SK-N-SH treated with all-trans-retinoic acid at 6 μM for 48 hours (cell line): ENCODE data around the gene TM9SF2.

Experiments
- ATAC-seq: fragments of 200-7000 bp; cut with Tn5 transposase; 3 replicates; pipeline ENCODE4 v1.9.1; 2020; ENCODE audit warnings: mild to moderate bottlenecking, moderate library complexity
- ARNTL ChIP-seq: fragments of 450-650 bp; formaldehyde crosslinking; IDR thresholded peaks from 2 replicates; pipeline ENCODE4 v1.5.0; 2020; ENCODE audit warnings: low read depth, mild to moderate bottlenecking, moderate library complexity, borderline replicate concordance
- CSDC2 ChIP-seq: fragments of 250-450 bp; sonication (Bioruptor Pico); IDR thresholded peaks from 2 replicates; pipeline ENCODE4 v1.5.0; 2020; ENCODE audit warnings: mild to moderate bottlenecking, moderate library complexity
- CSRNP3 ChIP-seq: fragments of 250-450 bp; sonication (Bioruptor Pico); IDR thresholded peaks from 2 replicates; pipeline ENCODE4 v1.5.1; 2021; ENCODE audit warnings: mild to moderate bottlenecking, moderate library complexity
- ESRRG ChIP-seq: fragments of 250-450 bp; sonication (Bioruptor Pico); IDR thresholded peaks from 2 replicates; pipeline ENCODE4 v1.6.1; 2021; ENCODE audit warnings: mild to moderate bottlenecking
- GLIS3 ChIP-seq: fragments of 250-450 bp; sonication (Bioruptor Pico); IDR thresholded peaks from 2 replicates; pipeline ENCODE4 v1.5.0; 2020; ENCODE audit warnings: mild to moderate bottlenecking, moderate library complexity
- ISL1 ChIP-seq: fragments of 250-450 bp; sonication (Bioruptor Pico); IDR thresholded peaks from 2 replicates; pipeline ENCODE4 v2.1.2; 2022; ENCODE audit warnings: mild to moderate bottlenecking, moderate library complexity
- OSR1 ChIP-seq: fragments of 250-450 bp; sonication (Bioruptor Pico); IDR thresholded peaks from 2 replicates; pipeline ENCODE4 v1.8.0; 2022; ENCODE audit warnings: moderate library complexity, mild to moderate bottlenecking, inconsistent platforms
- PATZ1 ChIP-seq: fragments of 250-450 bp; sonication (Bioruptor Pico); IDR thresholded peaks from 2 replicates; pipeline ENCODE4 v1.8.0; 2020; ENCODE audit warnings: mild to moderate bottlenecking, moderate library complexity, borderline replicate concordance
- POU6F1 ChIP-seq: fragments of 250-450 bp; sonication (Bioruptor Pico); IDR thresholded peaks from 2 replicates; pipeline ENCODE4 v1.8.0; 2021; ENCODE audit warnings: low read depth, mild to moderate bottlenecking, moderate library complexity, borderline replicate concordance
- PPARA ChIP-seq: fragments of 250-450 bp; sonication (Bioruptor Pico); IDR thresholded peaks from 2 replicates; pipeline ENCODE4 v1.5.0; 2020; ENCODE audit warnings: mild to moderate bottlenecking, borderline replicate concordance
- RARB ChIP-seq: fragments of 250-450 bp; sonication (Bioruptor Pico); IDR thresholded peaks from 2 replicates; pipeline ENCODE4 v1.8.0; 2021; ENCODE audit warnings: mild to moderate bottlenecking, moderate library complexity
- SNAI2 ChIP-seq: fragments of 250-450 bp; sonication (Bioruptor Pico); IDR thresholded peaks from 2 replicates; pipeline ENCODE4 v1.5.0; 2020; ENCODE audit warnings: mild to moderate bottlenecking, moderate library complexity
- TCF4 ChIP-seq: fragments of 250-450 bp; sonication (Bioruptor Pico); IDR thresholded peaks from 2 replicates; pipeline ENCODE4 v1.8.0; 2021; ENCODE audit warnings: mild to moderate bottlenecking, moderate library complexity, borderline replicate concordance
- TOX ChIP-seq: fragments of 250-450 bp; sonication (Bioruptor Pico); IDR thresholded peaks from 2 replicates; pipeline ENCODE4 v1.8.0; 2021; ENCODE audit warnings: mild to moderate bottlenecking, moderate library complexity, borderline replicate concordance
- ZC3H10 ChIP-seq: fragments of 250-450 bp; sonication (Bioruptor Pico); IDR thresholded peaks from 2 replicates; pipeline ENCODE4 v1.5.1; 2021; ENCODE audit warnings: mild to moderate bottlenecking, moderate library complexity
- ZFP3 ChIP-seq: fragments of 250-450 bp; sonication (Bioruptor Pico); IDR thresholded peaks from 2 replicates; pipeline ENCODE4 v1.5.0; 2020; ENCODE audit warnings: mild to moderate bottlenecking, moderate library complexity
- ZFP30 ChIP-seq: fragments of 450-650 bp; formaldehyde crosslinking; IDR thresholded peaks from 2 replicates; pipeline ENCODE4 v1.5.0; 2022; ENCODE audit warnings: mild to moderate bottlenecking, moderate library complexity
- ZNF70 ChIP-seq: fragments of 450-650 bp; formaldehyde crosslinking; IDR thresholded peaks from 2 replicates; pipeline ENCODE4 v1.5.0; 2020; ENCODE audit warnings: mild to moderate bottlenecking, moderate library complexity
- ZNF8 ChIP-seq: fragments of 450-650 bp; formaldehyde crosslinking; IDR thresholded peaks from 2 replicates; pipeline ENCODE4 v1.5.0; 2020; ENCODE audit warnings: mild to moderate bottlenecking, moderate library complexity
- TF ChIP-seq, protein P1 (sequence below): fragments of 250-450 bp; sonication (Bioruptor Pico); IDR thresholded peaks from 2 replicates; pipeline ENCODE4 v1.5.0; 2020; ENCODE audit warnings: mild to moderate bottlenecking, moderate library complexity
- TF ChIP-seq, protein P2 (sequence below): fragments of 250-450 bp; sonication (Bioruptor Pico); IDR thresholded peaks from 2 replicates; pipeline ENCODE4 v1.5.1; 2020; ENCODE audit warnings: low read depth, mild to moderate bottlenecking, moderate library complexity

TM9SF2 gene

DNA sequence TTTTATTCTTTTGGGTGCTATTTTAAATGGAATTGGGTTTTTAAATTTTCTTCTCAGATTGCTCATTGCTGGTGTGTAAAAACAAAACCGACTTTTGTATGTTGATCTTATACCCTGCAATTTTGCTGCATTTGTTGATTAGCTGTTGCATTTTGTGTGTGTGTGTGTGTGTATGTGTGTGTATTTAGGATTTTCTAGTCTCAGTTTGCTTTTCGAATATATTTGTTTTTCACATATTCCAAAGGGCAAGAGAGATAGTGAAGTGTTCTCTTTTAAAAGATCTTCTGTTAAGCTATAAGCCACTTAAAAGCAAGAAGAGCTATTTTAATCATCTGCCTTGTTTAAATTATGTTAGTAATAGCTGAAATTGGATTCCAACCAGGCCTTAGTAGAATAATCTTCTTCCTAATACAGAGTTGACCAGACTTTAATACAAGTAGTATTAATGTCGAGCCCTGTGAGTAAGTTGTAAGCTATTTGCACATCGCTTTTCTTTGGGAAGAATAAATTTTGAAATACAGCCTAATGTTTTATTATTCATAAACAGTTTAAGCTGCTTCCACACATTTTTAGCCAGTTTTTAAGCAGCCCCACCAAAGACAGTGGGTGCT, 57.4 kb downstream of the TM9SF2 start (continued):
- TF ChIP-seq, protein P1, sequence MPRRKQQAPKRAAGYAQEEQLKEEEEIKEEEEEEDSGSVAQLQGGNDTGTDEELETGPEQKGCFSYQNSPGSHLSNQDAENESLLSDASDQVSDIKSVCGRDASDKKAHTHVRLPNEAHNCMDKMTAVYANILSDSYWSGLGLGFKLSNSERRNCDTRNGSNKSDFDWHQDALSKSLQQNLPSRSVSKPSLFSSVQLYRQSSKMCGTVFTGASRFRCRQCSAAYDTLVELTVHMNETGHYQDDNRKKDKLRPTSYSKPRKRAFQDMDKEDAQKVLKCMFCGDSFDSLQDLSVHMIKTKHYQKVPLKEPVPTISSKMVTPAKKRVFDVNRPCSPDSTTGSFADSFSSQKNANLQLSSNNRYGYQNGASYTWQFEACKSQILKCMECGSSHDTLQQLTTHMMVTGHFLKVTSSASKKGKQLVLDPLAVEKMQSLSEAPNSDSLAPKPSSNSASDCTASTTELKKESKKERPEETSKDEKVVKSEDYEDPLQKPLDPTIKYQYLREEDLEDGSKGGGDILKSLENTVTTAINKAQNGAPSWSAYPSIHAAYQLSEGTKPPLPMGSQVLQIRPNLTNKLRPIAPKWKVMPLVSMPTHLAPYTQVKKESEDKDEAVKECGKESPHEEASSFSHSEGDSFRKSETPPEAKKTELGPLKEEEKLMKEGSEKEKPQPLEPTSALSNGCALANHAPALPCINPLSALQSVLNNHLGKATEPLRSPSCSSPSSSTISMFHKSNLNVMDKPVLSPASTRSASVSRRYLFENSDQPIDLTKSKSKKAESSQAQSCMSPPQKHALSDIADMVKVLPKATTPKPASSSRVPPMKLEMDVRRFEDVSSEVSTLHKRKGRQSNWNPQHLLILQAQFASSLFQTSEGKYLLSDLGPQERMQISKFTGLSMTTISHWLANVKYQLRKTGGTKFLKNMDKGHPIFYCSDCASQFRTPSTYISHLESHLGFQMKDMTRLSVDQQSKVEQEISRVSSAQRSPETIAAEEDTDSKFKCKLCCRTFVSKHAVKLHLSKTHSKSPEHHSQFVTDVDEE (CRISPR knock-in tag): no peak
- TF ChIP-seq ZFP30 (CRISPR knock-in tag): no peak
- TF ChIP-seq OSR1: no peak
- TF ChIP-seq ISL1 (CRISPR knock-in tag): no peak
- no peak for TF ChIP-seq ESRRG (CRISPR knock-in tag)
- TF ChIP-seq GLIS3 (CRISPR knock-in tag): no peak
- TF ChIP-seq SNAI2 (CRISPR knock-in tag): no peak

DNA sequence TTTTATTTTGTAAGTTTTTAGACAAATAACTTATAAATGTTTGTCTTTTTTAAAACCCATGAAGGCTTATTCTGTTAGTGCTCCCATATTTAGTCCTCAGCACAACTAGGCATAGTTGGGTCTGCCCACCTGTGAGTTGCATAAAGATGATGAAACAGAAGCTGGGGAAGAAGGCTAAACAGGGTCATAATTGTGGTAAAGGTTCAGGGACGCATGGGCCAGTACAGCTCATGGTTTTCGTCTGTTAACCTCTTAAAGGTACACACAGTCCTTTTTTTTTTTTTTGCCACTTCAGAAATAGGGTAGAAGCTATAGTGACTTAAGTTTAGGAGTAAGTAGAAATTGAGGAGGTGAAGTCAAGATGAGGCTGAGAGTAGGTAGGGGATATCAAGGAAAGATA, 58.3 kb downstream of the TM9SF2 start:
- no peak for ATAC-seq
- TF ChIP-seq ZFP3 (CRISPR knock-in tag) (no peak), RARB (CRISPR knock-in tag) (no peak), CSDC2 (no peak), ZC3H10 (CRISPR knock-in tag) (no peak), PPARA (CRISPR knock-in tag) (no peak), ZNF8 (CRISPR knock-in tag) (no peak), ISL1 (CRISPR knock-in tag) (no peak), SNAI2 (CRISPR knock-in tag) (no peak), PATZ1 (CRISPR knock-in tag) (no peak), TCF4 (CRISPR knock-in tag) (no peak), GLIS3 (CRISPR knock-in tag) (no peak), ZFP30 (CRISPR knock-in tag) (no peak), ARNTL (CRISPR knock-in tag) (no peak), POU6F1 (CRISPR knock-in tag) (no peak), ZNF70 (CRISPR knock-in tag) (no peak), CSRNP3 (CRISPR knock-in tag) (no peak), ESRRG (CRISPR knock-in tag) (no peak)
- TF ChIP-seq, protein P2, sequence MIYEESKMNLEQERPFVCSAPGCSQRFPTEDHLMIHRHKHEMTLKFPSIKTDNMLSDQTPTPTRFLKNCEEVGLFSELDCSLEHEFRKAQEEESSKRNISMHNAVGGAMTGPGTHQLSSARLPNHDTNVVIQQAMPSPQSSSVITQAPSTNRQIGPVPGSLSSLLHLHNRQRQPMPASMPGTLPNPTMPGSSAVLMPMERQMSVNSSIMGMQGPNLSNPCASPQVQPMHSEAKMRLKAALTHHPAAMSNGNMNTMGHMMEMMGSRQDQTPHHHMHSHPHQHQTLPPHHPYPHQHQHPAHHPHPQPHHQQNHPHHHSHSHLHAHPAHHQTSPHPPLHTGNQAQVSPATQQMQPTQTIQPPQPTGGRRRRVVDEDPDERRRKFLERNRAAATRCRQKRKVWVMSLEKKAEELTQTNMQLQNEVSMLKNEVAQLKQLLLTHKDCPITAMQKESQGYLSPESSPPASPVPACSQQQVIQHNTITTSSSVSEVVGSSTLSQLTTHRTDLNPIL (CRISPR knock-in tag): no peak

DNA sequence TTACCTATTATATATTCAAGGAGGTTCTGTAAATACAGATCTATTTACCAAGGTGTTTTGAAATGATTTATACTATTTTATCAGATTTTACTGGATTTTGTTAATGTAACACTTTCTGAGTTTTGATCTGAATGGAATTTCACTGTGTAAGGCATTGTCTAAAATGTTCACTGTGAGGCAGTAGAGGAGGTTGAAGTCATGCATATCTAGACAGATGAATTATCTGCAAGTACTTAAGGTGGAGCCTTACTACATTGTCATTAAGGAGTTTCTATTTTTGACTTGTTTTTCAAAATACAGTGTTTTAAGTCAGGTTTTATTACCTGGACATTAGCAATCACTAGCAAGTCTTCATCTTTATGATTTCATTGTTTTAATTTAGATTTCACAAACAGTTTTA, 62.1 kb downstream of the TM9SF2 start:
- TF ChIP-seq RARB (CRISPR knock-in tag) (no peak), ISL1 (CRISPR knock-in tag) (no peak), ZNF8 (CRISPR knock-in tag) (no peak), CSDC2 (no peak), GLIS3 (CRISPR knock-in tag) (no peak), TOX (CRISPR knock-in tag) (no peak)
- TF ChIP-seq, protein P2 (CRISPR knock-in tag): no peak
- no peak for ATAC-seq
